H9 (cell line): ENCODE results near the gene TRPT1. TPM values are rescaled to one million over a fixed set of nuclear protein-coding genes. Genes with fewer than 3 reads are reported as not detected.
A peak's percentile ranks its signal among the peaks of the same experiment; 100 is the strongest.

Experiments used
- DNase-seq: peaks from one replicate; pipeline ENCODE4 v3.0.0-alpha.2; 2017
- H2AFZ ChIP-seq: one replicate; pipeline ENCODE4 v1.6.1; 2013; ENCODE audit warnings: mild to moderate bottlenecking, low read length, control low read depth, moderate library complexity
- H2AK5ac ChIP-seq: 2 replicates; pipeline ENCODE4 v1.6.1; 2013; ENCODE audit warnings: low read length, control low read depth, mixed read lengths; ENCODE audit not compliant: insufficient read length
- H2BK120ac ChIP-seq: one replicate; pipeline ENCODE4 v1.6.1; 2013; ENCODE audit warnings: low read depth, mild to moderate bottlenecking, low read length, control low read depth, inconsistent platforms; ENCODE audit not compliant: poor library complexity, severe bottlenecking
- H2BK12ac ChIP-seq: 2 replicates; pipeline ENCODE4 v1.6.1; 2013; ENCODE audit warnings: low read length, control low read depth, mixed read lengths, low read depth; ENCODE audit not compliant: insufficient read length
- H2BK15ac ChIP-seq: 2 replicates; pipeline ENCODE4 v1.6.1; 2013; ENCODE audit warnings: low read depth, low read length, control low read depth
- H2BK20ac ChIP-seq: one replicate; pipeline ENCODE4 v1.6.1; 2013; ENCODE audit warnings: low read depth, mild to moderate bottlenecking, low read length, control low read depth, inconsistent platforms; ENCODE audit not compliant: poor library complexity, severe bottlenecking
- H2BK5ac ChIP-seq: 2 replicates; pipeline ENCODE4 v1.6.1; 2013; ENCODE audit warnings: low read length, control low read depth, mixed read lengths; ENCODE audit not compliant: insufficient read length
- H3K14ac ChIP-seq: 2 replicates; pipeline ENCODE4 v1.6.1; 2013; ENCODE audit warnings: low read length, control low read depth; ENCODE audit not compliant: insufficient read depth
- H3K18ac ChIP-seq: 2 replicates; pipeline ENCODE4 v1.6.1; 2013; ENCODE audit warnings: low read depth, mild to moderate bottlenecking, mixed read lengths, low read length, control low read depth; ENCODE audit not compliant: insufficient read length
- H3K23ac ChIP-seq: 2 replicates; pipeline ENCODE4 v1.6.1; 2013; ENCODE audit warnings: low read length, control low read depth, mixed read lengths, low read depth; ENCODE audit not compliant: insufficient read length
- H3K23me2 ChIP-seq: 2 replicates; pipeline ENCODE4 v1.6.1; 2013; ENCODE audit warnings: low read depth, mild to moderate bottlenecking, mixed read lengths, low read length, control low read depth; ENCODE audit not compliant: insufficient read length, poor library complexity, severe bottlenecking
- H3K27ac ChIP-seq: 2 replicates; pipeline ENCODE4 v1.5.1; 2013; ENCODE audit warnings: low read length, control low read depth, mixed read lengths, low read depth; ENCODE audit not compliant: insufficient read length
- H3K27me3 ChIP-seq: 2 replicates; pipeline ENCODE4 v1.6.1; 2013; ENCODE audit warnings: low read length, control low read depth, inconsistent platforms; ENCODE audit not compliant: insufficient read depth
- H3K4ac ChIP-seq: 2 replicates; pipeline ENCODE4 v1.6.1; 2013; ENCODE audit warnings: low read depth, mild to moderate bottlenecking, control low read depth, inconsistent platforms, low read length, moderate library complexity
- H3K4me1 ChIP-seq: 2 replicates; pipeline ENCODE4 v1.6.1; 2013; ENCODE audit warnings: low read length, control low read depth, inconsistent platforms; ENCODE audit not compliant: insufficient read depth
- H3K4me2 ChIP-seq: 2 replicates; pipeline ENCODE4 v1.6.1; 2013; ENCODE audit warnings: low read length, control low read depth, mixed read lengths; ENCODE audit not compliant: insufficient read length, insufficient read depth
- H3K56ac ChIP-seq: 2 replicates; pipeline ENCODE4 v1.6.1; 2013; ENCODE audit warnings: low read depth, mild to moderate bottlenecking, mixed read lengths, low read length, control low read depth; ENCODE audit not compliant: insufficient read length
- H3K79me1 ChIP-seq: 2 replicates; pipeline ENCODE4 v1.6.1; 2013; ENCODE audit warnings: low read depth, mild to moderate bottlenecking, moderate library complexity, low read length, control low read depth, inconsistent platforms; ENCODE audit not compliant: insufficient read depth, poor library complexity, severe bottlenecking
- H3K79me2 ChIP-seq: 2 replicates; pipeline ENCODE4 v1.6.1; 2013; ENCODE audit warnings: low read length, control low read depth, inconsistent platforms; ENCODE audit not compliant: insufficient read depth
- H3K9ac ChIP-seq: 2 replicates; pipeline ENCODE4 v1.6.1; 2013; ENCODE audit warnings: low read length, control low read depth, mixed read lengths; ENCODE audit not compliant: insufficient read length; ENCODE audit errors: extremely low read depth
- H3K9me3 ChIP-seq: one replicate; pipeline ENCODE4 v1.6.1; 2013; ENCODE audit warnings: low read depth, low read length, inconsistent platforms; ENCODE audit not compliant: control insufficient read depth
- H3T11ph ChIP-seq: one replicate; pipeline ENCODE4 v1.6.1; 2013; ENCODE audit warnings: mild to moderate bottlenecking, low read length, control low read depth, inconsistent platforms
- H4K20me1 ChIP-seq: one replicate; pipeline ENCODE4 v1.6.1; 2013; ENCODE audit not compliant: control insufficient read depth, insufficient read length, insufficient read depth
- H4K5ac ChIP-seq: 2 replicates; pipeline ENCODE4 v1.6.1; 2013; ENCODE audit warnings: low read depth, mild to moderate bottlenecking, mixed read lengths, low read length, control low read depth; ENCODE audit not compliant: insufficient read length
- H4K8ac ChIP-seq: replicated peaks from 2 replicates; pipeline ENCODE4 v1.6.1; 2013; ENCODE audit warnings: low read length, control low read depth, mixed read lengths, low read depth; ENCODE audit not compliant: insufficient read length
- H4K91ac ChIP-seq: 2 replicates; pipeline ENCODE4 v1.6.1; 2013; ENCODE audit warnings: low read depth, mild to moderate bottlenecking, moderate library complexity, mixed read lengths, low read length, control low read depth; ENCODE audit not compliant: insufficient read length
- H3K27ac Mint-ChIP-seq, 3 experiments: 2 replicates in 2 of 3; 3 replicates in 1 of 3; pipeline ENCODE4 v1.8.0; 2020 to 2021; ENCODE audit warnings: mixed read lengths in 3 of 3, mild to moderate bottlenecking in 1 of 3, moderate library complexity in 1 of 3
- H3K27me3 Mint-ChIP-seq: 2 replicates; pipeline ENCODE4 v1.8.0; 2021; ENCODE audit warnings: low read depth, mild to moderate bottlenecking, moderate library complexity, mixed read lengths
- H3K36me3 Mint-ChIP-seq, 3 experiments: 2 replicates in 2 of 3; 3 replicates in 1 of 3; pipeline ENCODE4 v1.8.0; 2020 to 2021; ENCODE audit warnings: low read depth in 3 of 3, mixed read lengths in 3 of 3; ENCODE audit not compliant: insufficient read depth in 1 of 3
- H3K4me1 Mint-ChIP-seq, 2 experiments: 2 replicates each; pipeline ENCODE4 v1.8.0; 2020; ENCODE audit warnings: mixed read lengths in 2 of 2
- H3K4me3 Mint-ChIP-seq, 2 experiments: 2 replicates in 1 of 2; 3 replicates in 1 of 2; pipeline ENCODE4 v1.8.0; 2020 to 2021; ENCODE audit warnings: mild to moderate bottlenecking in 2 of 2, mixed read lengths in 2 of 2, moderate library complexity in 1 of 2
- H3K9me3 Mint-ChIP-seq, 2 experiments: 2 replicates in 1 of 2; 3 replicates in 1 of 2; pipeline ENCODE4 v1.8.0; 2020; ENCODE audit warnings: mild to moderate bottlenecking in 2 of 2, mixed read lengths in 2 of 2, moderate library complexity in 1 of 2
- WGBS: extraction: QIAGEN DNeasy Blood & Tissue Kit; methylation state at CpG from one replicate; pipeline ENCODE4 v1.1.7; 2013; ENCODE audit warnings: missing lambda C conversion rate, low lambda C conversion rate, mixed read lengths; ENCODE audit not compliant: insufficient read length; ENCODE audit errors: extremely low coverage; 5-methylcytosine and 5-hydroxymethylcytosine counted together
- total RNA-seq: library from RNA; stranded (reverse); gene quantifications from 2 replicates; pipeline ENCODE4 v1.2.1, GENCODE V29; 2021
- TF ChIP-seq, protein P1 (sequence below): fragments of 200-600 bp; sonication (generic); conservative IDR thresholded peaks from 3 replicates; pipeline ENCODE4 v1.8.0; 2021; ENCODE audit warnings: antibody characterized with exemption, mild to moderate bottlenecking

TRPT1 gene
- total RNA-seq, 1 experiment from 2014 or later = 33.6 TPM

DNA sequence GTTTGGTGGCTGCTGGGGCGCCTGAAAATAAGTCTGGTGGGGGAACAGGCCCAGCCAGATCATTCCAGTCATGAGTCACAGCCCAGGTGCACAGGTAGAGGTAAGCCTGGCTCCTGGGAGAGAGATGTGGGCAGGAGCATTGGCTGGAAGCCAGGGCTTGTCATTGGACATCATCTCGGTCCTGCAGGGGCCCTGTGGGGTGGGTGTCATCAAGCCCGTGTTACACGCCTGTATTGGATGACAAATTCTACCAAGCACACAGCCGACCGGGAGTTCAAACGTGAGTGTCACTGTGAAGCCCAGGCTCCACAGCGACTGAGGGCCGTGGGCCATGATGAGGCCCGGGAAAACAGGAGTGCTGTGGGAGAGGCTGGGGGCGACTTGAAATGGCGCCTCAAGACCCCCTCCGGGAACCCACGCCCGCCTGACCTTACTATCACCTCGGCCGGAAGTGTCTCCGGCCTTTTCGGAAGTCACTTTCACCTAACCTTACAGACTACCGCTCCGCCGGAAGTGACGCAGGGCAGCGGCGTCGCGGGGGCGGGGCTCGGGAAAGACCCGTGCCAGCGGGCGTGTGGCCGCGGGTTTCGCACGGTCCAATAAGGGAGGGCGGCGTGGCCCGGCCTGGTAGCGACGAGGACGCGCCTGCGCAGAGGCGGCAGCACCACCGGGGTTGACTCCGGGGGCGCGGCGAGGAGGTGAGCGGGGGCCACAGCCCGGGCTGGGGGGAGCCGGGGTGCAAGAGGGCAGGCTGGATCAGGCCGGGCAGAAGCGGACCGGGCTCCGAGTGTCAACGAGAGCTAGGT lies 14.7 kb upstream of the TRPT1 start, which contains the start of gene FKBP2:
TSS of gene FKBP2 (plus strand) at position 661 of the 806 bp plus-strand sequence. CDS start 1,293 bp downstream, outside the sequence.
- H4K5ac ChIP-seq = no peak within 1 kb of the TSS
- peaks cover 3% of the 10 kb centered on the region; the same call in 1 of the 2 replicates for H3K79me2 ChIP-seq
- no peaks in the 10 kb centered on the region for H3K4me1 ChIP-seq
- H3K9me3 ChIP-seq = no peaks in the 10 kb centered on the region
- peak within 1 kb of the TSS; percentile 81 for H3K4me2 ChIP-seq
- Mint-ChIP-seq H3K4me1 (peaks cover 22 to 28% of the 10 kb centered on the region in 2 experiments), H3K27ac (peak within 1 kb of the TSS; percentile 99), H3K9me3 (no peaks in the 10 kb centered on the region), H3K36me3 (peaks cover 13 to 45% (median 26%) of the 10 kb centered on the region in 3 experiments), H3K4me3 (peak within 1 kb of the TSS; percentile 85 to 93), H3K27me3 (no peaks in the 10 kb centered on the region)
- no peak within 1 kb of the TSS for H2AK5ac ChIP-seq
- H3K23ac ChIP-seq = no peak within 1 kb of the TSS
- H3K14ac ChIP-seq = peak within 1 kb of the TSS; percentile 80
- H3T11ph ChIP-seq = no peak within 1 kb of the TSS
- no peak within 1 kb of the TSS for H2BK20ac ChIP-seq
- H4K91ac ChIP-seq = no peak within 1 kb of the TSS
- H2BK15ac ChIP-seq = no peak within 1 kb of the TSS
- no peak within 1 kb of the TSS for H2BK12ac ChIP-seq
- peaks cover 12% of the 10 kb centered on the region for H3K23me2 ChIP-seq
- H3K56ac ChIP-seq = no peak within 1 kb of the TSS
- peak within 1 kb of the TSS; percentile 46 for H3K9ac ChIP-seq
- no peak within 1 kb of the TSS for H4K8ac ChIP-seq
- H3K18ac ChIP-seq = peak within 1 kb of the TSS; percentile 80
- no peak within 1 kb of the TSS for H2BK5ac ChIP-seq
- no CpG with 5 or more reads among the region's 58 CpGs for WGBS
- H3K27me3 ChIP-seq = no peaks in the 10 kb centered on the region
- no peaks in the 10 kb centered on the region for H4K20me1 ChIP-seq
- no peak within 1 kb of the TSS for H3K27ac ChIP-seq
- no peaks in the 10 kb centered on the region for H3K79me1 ChIP-seq
- H2AFZ ChIP-seq = no peak within 1 kb of the TSS
- H2BK120ac ChIP-seq = no peak within 1 kb of the TSS
- peak; percentile 97 for DNase-seq
- TF ChIP-seq, protein P1, sequence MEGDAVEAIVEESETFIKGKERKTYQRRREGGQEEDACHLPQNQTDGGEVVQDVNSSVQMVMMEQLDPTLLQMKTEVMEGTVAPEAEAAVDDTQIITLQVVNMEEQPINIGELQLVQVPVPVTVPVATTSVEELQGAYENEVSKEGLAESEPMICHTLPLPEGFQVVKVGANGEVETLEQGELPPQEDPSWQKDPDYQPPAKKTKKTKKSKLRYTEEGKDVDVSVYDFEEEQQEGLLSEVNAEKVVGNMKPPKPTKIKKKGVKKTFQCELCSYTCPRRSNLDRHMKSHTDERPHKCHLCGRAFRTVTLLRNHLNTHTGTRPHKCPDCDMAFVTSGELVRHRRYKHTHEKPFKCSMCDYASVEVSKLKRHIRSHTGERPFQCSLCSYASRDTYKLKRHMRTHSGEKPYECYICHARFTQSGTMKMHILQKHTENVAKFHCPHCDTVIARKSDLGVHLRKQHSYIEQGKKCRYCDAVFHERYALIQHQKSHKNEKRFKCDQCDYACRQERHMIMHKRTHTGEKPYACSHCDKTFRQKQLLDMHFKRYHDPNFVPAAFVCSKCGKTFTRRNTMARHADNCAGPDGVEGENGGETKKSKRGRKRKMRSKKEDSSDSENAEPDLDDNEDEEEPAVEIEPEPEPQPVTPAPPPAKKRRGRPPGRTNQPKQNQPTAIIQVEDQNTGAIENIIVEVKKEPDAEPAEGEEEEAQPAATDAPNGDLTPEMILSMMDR = no peak
- H3K4ac ChIP-seq = no peak within 1 kb of the TSS; the same call in 1 of the 2 replicates
